NCI-H2081 (cell line): ENCODE data around the gene FGFRL1.

ENCODE experiments used
- DNase-seq, 2 experiments: peaks; one replicate each; lab custom pipeline; 2025; lab: John Stamatoyannopoulos, UW

Gene FGFRL1

DNA sequence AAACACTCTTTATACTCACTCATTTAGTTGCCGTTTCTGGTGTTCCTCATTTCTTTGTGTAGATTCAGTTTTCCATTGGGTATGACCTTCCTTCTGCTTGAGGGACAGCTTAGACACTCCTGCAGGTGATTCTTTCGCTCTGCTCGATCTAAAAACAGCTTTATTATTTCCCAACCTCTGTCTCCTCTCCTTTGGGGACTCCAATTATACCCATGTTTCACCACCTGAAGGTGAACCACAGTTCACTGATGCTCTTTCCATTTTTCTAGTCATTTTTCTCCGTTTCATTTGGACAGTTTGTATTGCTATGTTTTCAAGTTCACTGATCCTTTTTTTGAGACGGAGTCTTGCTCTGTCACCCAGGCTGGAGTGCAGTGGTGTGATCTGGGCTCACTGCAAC, 4.6 kb upstream of the FGFRL1 start:
- no peak for DNase-seq

GRCh38 chr4:1008840-1009541, 2.4 kb upstream of the FGFRL1 start:
- DNase-seq = no peak

GRCh38 chr4:1009542-1010394, 1.7 kb upstream of the FGFRL1 start:
- DNase-seq = peak; percentile 54 to 58

GRCh38 chr4:1010395-1011021, 918 bp upstream of the FGFRL1 start:
- peak in 1 of 2 experiments; percentile 12 for DNase-seq

GRCh38 chr4:1011666-1012033, 224 bp downstream of the FGFRL1 start:
- DNase-seq = no peak

DNA sequence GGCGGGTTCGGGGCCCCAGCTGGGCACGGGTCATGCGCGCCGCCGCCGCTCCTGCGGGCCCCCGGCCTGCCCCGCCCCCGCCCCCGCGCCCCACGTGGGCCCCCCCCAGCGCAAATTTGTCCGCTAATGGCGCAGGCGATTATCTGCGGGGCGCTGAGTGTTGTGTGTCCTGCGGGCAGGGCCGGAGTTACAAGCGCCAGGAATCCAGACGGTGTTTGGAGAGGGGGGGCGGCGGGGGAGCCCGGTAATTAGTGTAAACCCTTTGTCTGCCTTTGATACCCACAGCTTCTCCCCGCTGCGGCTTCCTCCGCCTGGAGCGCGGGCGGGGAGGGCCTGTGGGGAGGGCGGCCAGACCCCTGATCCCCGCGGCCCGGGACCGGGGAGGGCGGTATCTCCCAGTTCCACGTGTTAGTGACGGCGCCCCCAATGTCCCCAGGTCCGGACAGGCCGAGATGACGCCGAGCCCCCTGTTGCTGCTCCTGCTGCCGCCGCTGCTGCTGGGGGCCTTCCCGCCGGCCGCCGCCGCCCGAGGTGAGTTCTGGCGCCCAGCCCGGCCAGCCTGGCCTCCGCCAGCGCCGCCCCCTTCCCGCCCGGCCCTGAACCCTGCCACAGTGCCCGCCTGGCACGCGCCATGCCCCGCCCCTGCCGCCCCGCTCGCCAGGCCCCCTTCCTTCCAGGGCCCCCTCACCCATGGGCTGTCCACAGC, 761 bp downstream of the FGFRL1 start:
- DNase-seq = peak; percentile 53 to 57

- no peak for DNase-seq
Measured at GRCh38 chr4:1013225-1014073, 2.0 kb downstream of the FGFRL1 start.

DNA sequence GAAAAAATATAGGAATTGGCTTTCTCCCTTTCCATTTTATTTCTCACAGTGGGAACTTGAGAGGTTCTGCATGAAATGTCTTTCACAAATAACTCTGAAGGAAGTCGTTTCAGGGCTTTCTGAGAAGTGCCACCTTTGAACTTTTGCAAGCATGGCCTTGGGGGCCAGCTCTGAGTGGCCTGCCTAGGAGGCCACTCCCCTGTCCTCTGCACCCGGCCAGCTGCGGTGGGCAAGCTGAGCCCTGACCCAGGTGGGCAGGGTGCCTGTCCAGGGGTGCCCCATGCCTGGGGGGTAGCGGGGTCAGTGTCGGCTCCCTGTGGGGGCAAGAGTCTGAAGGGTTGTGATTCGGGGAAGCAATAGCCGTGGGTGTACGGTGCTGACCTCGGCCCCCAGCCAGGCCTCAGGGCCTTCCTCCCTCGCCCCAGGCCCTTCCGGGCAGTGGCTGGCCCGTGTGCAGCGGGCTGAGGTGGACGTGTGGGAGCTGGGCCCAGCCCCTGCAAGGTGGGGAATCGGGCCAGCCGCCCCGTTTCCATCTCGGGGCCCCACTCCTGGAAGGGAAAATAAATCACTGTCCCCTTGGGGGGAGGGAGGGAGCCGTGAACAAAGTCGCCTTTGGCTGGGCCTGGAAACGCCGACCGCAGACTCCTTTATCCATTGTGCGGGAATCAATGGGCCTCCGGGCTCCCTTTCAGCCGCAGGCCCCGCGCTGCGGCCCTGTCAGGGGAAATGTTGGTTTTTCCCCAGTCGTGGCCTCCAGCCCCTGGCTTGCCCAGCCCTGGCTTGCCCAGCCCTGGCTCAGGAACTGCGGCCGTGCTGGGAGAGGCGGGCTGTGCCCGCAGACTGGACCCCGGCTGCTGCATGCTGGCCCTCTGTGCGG, 3.1 kb downstream of the FGFRL1 start:
- no peak for DNase-seq

DNA sequence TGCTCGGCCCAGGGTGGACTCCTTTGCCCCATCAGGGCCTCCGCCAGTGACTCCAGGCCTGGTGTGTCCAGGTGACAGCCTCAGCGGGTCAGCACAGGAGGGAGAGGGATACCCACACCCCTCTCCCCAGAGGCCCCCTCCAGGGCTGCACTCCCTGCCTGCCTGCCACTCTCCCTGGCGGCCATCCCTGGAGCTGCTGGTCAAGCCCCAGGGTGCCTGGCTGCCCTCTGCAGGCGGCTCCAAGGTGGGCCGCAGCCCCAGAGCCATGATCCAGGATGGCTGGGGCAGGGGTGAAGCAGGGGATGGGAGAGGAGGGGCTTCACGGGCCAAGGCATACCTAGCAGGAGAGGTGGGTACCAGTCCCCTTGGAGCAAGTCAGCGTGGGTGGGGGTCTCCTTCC, 3.8 kb downstream of the FGFRL1 start:
- no peak for DNase-seq

GRCh38 chr4:1015746-1016145, 4.3 kb downstream of the FGFRL1 start:
- DNase-seq = no peak

- no peak for DNase-seq
Measured at GRCh38 chr4:1017211-1017610, 5.8 kb downstream of the FGFRL1 start.

DNA sequence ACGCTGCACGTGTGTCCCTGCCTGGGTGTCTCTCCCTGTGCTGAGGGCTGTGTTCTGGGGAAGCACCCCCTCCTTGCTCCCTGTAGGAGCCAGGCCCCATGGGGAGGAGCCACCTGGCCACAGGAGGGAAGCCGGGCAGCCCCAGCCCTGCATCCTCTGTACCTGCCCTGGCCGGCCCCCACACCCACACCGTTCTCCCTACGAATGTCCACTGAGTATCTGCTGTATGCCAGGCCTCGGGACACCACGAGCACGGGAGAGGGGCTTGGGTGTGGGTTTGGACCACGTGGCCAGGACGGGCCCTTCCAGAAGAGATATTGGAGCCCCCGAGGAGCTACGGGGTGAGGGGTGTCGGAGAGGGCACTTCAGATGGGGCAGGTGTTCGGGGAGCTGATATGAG, 6.3 kb downstream of the FGFRL1 start:
- DNase-seq = no peak

DNA sequence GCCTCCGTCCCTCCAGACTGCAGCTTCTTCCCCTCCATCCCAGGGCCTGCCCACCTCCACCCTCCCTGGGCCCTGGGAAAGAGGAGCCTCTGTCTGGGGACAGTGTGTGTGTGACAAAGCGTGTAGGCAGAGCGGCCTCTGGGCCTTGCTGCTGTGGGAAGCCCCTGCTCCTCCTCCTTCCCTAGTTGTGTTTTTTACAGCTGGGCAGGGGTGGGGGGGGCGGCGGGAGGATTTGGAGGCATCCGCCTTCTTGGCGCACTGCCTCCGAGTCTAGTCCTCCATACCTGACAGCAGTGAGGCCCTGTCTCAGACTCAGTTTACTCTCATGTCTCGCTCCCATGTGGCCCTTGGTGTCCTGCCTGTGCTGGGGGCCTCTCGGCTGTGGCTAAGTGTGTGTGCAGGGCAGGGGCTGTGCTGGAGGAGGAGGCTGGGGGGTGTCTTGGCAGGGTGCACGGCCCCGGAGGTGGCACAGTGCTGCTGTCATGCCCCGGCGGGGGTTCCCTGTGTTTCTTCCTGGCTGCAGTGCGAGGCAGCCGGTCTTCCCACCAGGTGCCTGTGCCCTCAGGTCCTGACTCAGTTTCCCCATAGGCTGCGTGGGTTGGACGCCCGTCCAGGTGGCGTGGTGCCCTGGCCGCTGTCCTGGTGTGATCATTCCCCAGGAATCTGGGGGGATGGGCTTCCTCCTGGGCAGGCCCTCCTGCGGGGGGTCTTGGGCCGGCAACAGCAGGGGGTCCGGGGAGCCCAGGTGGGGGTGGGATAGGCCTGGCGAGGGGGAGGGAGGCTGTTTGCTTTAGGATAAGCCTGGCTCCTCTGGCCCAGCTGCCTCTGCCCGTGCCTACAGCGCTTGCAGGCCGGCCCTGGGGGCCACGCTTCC, 7.0 kb downstream of the FGFRL1 start:
- DNase-seq = no peak

DNA sequence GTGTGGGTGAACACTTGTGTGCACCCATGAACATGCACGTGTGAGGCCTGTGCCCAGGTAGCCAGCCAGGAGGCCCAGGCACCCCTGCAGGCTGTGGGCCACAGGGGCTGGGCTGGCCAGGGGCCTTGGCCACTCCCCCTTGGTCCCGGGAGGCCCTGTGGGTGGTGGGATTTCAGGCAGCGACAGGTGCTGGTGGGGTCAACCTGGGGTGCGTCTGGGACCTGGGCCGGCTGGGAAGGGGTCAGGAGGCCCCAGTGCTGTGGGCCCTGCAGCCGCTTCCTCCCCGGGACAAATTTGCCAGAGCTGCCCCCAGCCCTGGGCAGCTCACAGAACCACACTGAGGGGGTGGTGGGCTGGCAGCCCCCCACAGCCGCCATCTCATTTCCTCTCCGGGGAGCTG, 7.9 kb downstream of the FGFRL1 start:
- DNase-seq = no peak

- no peak for DNase-seq
Measured at GRCh38 chr4:1019729-1020470, 8.5 kb downstream of the FGFRL1 start.

DNA sequence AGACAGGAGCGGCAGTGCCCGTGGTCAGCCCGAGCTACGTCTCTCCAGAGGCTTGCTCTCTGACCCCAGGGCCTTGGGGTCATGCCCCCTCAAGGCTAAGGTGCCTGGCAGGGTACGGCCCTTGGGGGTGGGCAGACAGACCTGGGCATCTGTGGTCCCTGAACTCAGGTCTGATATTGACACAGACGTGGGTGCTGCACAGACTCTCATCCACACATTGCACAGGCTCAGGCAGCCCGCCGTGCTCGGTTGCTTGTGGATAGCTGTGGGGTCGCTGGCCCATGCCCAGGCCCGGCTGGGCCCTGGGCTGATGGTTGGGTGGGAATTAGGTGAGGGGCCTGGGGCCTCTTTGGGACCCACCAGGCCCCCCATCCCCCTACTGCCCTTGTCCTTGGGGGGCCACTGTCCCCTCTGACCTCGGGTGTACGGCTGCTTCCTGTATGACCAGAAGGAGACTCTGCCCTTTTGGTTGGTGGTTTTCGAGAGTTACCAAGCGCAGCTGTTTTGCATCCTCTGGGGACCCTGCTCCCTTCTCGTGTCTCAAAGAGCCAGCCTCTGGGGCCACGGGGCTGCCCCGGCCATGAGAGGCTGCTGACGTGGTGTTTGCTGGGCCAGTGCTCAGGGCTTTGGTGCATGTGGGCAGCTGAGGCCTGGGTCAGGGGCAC, 10.1 kb downstream of the FGFRL1 start:
- no peak for DNase-seq

DNA sequence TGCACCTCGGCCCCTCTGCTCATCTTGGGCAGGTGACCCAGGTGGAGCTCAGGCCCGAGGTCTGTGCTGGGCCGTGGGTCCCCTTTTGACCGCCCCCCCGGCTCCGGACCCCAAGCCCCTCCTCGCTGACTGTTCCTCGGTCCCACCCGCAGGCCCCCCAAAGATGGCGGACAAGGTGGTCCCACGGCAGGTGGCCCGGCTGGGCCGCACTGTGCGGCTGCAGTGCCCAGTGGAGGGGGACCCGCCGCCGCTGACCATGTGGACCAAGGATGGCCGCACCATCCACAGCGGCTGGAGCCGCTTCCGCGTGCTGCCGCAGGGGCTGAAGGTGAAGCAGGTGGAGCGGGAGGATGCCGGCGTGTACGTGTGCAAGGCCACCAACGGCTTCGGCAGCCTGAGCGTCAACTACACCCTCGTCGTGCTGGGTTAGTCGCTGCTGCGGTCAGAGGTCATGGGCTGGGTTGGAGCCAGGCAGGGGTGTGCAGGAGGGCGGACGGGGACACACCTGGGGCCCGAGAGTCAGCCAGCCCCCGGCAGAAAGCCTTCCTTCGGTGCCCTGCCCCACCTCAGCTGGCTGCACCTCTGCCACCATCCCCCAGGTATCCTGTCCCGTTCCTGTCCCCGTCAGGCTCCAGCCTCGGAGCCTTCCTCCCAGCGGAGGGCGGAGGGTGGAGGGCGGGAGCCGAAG, 10.8 kb downstream of the FGFRL1 start:
- DNase-seq = no peak

DNA sequence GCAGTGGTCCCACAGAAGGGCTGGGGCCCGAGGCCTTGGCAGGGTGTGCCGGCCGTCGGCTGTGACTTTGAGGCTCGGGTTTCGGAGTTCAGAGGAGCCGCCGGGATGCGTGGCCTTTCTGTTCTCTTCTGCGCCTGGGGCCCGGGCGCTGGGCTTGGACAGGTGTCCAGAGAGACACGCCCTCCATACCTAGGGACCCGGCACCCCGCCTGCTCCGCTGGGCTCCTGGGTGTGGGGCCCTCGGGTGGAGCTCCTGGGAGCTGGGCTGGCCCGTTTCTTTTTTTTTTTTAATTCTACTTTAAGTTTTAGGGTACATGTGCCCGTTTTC, 11.3 kb downstream of the FGFRL1 start:
- DNase-seq = no peak
